Mesodermal cell (in vitro differentiated cells): ENCODE data around the gene JADE2.
A peak's percentile ranks its signal among the peaks of the same experiment; 100 is the strongest.
"Not testable (repeated sequence)": the region's sequence is repeated elsewhere in the genome, so short reads cannot be mapped to it uniquely, and the experiment has no call there.

Experiments
- H3K27ac ChIP-seq: 2 replicates; pipeline ENCODE4 v1.7.0; 2013; ENCODE audit warnings: mild to moderate bottlenecking, low read depth, low read length, moderate library complexity; ENCODE audit not compliant: severe bottlenecking
- H3K36me3 ChIP-seq: 2 replicates; pipeline ENCODE4 v1.7.1; 2013; ENCODE audit warnings: mild to moderate bottlenecking, low read length, moderate library complexity; ENCODE audit not compliant: control insufficient read depth, insufficient read depth
- H3K4me1 ChIP-seq: one replicate; pipeline ENCODE4 v1.7.1; 2013; ENCODE audit warnings: mild to moderate bottlenecking, low read length; ENCODE audit not compliant: insufficient read depth, control insufficient read depth, poor library complexity, severe bottlenecking
- H3K4me3 ChIP-seq: 2 replicates; pipeline ENCODE4 v1.7.0; 2013; ENCODE audit warnings: low read length, control low read depth, mild to moderate bottlenecking; ENCODE audit not compliant: insufficient read depth, poor library complexity, severe bottlenecking; ENCODE audit errors: extremely low read depth
- H3K9me3 ChIP-seq: 2 replicates; pipeline ENCODE4 v1.7.1; 2013; ENCODE audit warnings: mild to moderate bottlenecking, low read length, moderate library complexity; ENCODE audit not compliant: control insufficient read depth
- WGBS, 2 experiments: methylation state at CpG; one replicate each; pipeline ENCODE4 v1.1.5; 2013; ENCODE audit warnings: missing lambda C conversion rate in 2 of 2; ENCODE audit not compliant: insufficient coverage in 2 of 2; 5-methylcytosine and 5-hydroxymethylcytosine counted together

JADE2 gene

GRCh38 chr5:134494780-134495179, 30.7 kb upstream of the JADE2 start:
- H3K27ac ChIP-seq, result no peak overlapping the region
- H3K36me3 ChIP-seq, result no peaks in the 10 kb centered on the region
- no peaks in the 10 kb centered on the region for H3K9me3 ChIP-seq
- WGBS, 2 experiments, result 85% methylated on average over 1 of the region's 1 CpG; no CpG with 5 or more reads in 1 of the 2 experiments
- no peak overlapping the region for H3K4me3 ChIP-seq
- no peaks in the 10 kb centered on the region for H3K4me1 ChIP-seq

- H3K9me3 ChIP-seq, H3K27ac ChIP-seq, H3K4me3 ChIP-seq, H3K36me3 ChIP-seq: not testable (repeated sequence)
- peaks cover 32% of the 10 kb centered on the region for H3K4me1 ChIP-seq
- 100% methylated on average over 1 to 3 of the region's 6 CpGs for WGBS, 2 experiments
Observed at GRCh38 chr5:134499905-134500304, 25.6 kb upstream of the JADE2 start.

DNA sequence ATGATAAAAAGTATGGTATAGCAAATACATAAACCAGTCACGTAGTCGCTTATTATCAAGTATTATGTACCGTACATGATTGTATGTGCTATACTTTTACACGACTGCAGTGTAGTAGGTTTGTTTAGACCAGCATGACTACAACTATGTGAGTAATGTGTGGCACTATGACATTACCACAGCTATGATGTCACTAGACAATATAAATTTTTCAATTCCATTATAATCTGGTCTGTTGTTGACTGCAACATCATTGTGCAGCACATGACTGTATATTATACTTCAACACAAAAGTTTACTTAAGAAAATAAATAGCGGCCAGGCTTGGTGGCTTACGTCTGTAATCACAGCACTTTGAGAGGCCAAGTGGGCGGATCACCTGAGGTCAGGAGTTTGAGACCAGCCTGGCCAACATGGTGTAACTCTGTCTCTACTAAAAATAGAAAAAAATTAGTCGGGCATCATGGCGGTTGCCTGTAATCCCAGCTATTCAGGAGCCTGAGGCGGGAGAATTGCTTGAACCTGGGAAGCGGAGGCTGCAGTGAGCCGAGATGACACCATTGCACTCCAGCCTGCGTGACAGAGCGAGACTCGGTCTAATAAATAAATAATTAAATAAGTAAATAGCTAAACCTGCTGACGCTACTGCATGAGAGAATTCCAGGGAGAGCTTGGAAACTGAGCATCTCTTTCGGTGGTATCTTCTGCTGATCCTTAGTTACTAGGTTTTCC, 24.6 kb upstream of the JADE2 start:
- Histone ChIP-seq H3K27ac (no peak overlapping the region), H3K4me3 (no peak overlapping the region), H3K4me1 (peaks cover 33% of the 10 kb centered on the region), H3K9me3 (no peaks in the 10 kb centered on the region), H3K36me3 (no peaks in the 10 kb centered on the region)
- 93 to 99% methylated on average over 6 to 7 of the region's 17 CpGs for WGBS, 2 experiments

- no peaks in the 10 kb centered on the region for H3K9me3 ChIP-seq
- WGBS, 2 experiments, result 85 to 88% methylated on average over 1 to 2 of the region's 2 CpGs
- no peaks in the 10 kb centered on the region for H3K36me3 ChIP-seq
- H3K27ac ChIP-seq, result no peak overlapping the region
- H3K4me1 ChIP-seq, result peaks cover 45% of the 10 kb centered on the region
- no peak overlapping the region for H3K4me3 ChIP-seq
Observed at GRCh38 chr5:134502259-134502658, 23.2 kb upstream of the JADE2 start.

GRCh38 chr5:134503088-134503936, 22.2 kb upstream of the JADE2 start:
- Histone ChIP-seq H3K4me1 (peaks cover 46% of the 10 kb centered on the region), H3K9me3 (no peaks in the 10 kb centered on the region), H3K36me3 (no peaks in the 10 kb centered on the region), H3K27ac (peak overlapping the region; percentile 94), H3K4me3 (no peak overlapping the region)
- WGBS, 2 experiments, result 55 to 70% methylated on average over 7 to 10 of the region's 11 CpGs

DNA sequence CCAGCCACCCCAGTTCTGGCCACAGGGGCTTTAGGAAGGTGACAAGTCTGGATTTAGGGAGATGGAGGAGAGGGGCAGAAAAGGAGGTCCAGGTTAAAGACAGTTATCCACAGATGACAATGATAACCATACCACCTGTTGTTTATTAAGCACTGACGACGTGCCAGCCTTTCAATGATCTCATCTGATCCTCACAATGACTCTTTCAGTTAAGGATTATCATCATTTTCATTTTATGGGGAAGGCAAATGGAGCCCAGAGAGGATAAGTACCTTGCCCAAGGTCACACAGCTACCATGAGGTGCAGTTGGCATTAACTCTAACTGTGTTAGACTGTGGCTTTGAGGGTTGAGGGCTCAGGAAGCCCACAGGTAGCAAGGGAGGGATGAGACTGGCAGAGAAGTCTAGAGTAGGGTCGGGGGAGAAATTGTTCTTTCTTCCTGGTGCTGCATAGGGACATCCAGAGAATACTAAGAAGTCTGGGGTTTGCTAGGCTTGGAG, 21.5 kb upstream of the JADE2 start:
- Histone ChIP-seq H3K27ac (peak overlapping the region; percentile 94), H3K36me3 (no peaks in the 10 kb centered on the region), H3K9me3 (no peaks in the 10 kb centered on the region), H3K4me1 (peaks cover 51% of the 10 kb centered on the region), H3K4me3 (no peak overlapping the region)
- no CpG with 5 or more reads among the region's 3 CpGs for WGBS, 2 experiments

- Histone ChIP-seq H3K36me3 (no peaks in the 10 kb centered on the region), H3K9me3 (no peaks in the 10 kb centered on the region), H3K27ac (no peak overlapping the region), H3K4me3 (no peak overlapping the region), H3K4me1 (peaks cover 57% of the 10 kb centered on the region)
- 97 to 99% methylated on average over 6 to 7 of the region's 12 CpGs for WGBS, 2 experiments
Observed at GRCh38 chr5:134504629-134505300, 20.7 kb upstream of the JADE2 start.

DNA sequence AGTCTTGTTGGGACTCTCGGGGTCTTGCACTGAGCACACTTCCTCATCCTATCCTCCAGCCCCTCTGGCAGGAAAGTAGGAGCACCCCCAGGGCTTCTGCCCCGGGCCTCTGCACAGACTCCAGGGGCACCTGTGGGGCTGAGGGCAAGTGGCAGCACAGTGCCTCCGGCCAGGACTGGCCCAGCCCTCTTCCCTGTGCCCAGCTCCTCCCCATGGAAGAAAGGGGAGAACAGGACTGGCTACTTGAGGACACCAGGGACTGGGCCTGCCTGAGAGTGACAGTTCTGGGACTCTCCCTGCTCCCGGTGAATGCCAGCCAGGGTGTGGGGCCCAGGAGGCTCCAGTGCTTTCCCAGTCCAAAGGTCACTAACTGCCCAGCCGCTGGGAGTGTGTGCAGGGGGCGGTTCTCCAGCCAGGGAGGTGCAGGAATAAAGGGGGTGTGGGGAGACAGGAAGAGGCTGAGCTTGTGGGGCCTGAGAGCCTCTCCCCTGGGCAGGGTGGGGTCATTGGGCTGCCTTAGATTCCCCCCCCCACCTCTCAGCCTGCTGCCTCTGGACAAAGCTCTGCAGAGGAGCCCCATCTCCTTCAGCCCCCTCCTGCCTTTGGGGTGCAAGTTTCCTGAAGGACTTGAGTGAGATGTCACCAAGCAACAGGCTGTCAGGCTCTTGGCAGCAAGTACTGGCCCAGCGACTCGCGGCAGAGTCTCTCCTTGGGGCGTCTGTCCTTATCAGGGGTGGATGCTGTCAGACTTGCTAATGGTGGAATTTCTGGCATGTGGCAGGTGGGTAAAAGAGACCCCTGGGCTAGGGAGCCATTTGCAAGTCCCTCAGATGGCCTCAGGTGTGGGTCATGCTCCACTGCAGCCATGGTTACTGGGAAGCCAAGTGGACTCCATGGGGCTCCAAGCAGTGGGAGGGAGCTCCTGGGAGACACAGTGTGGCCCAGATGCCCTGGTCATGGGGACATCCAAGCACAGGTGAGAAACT, 19.1 kb upstream of the JADE2 start:
- Histone ChIP-seq H3K9me3 (no peaks in the 10 kb centered on the region), H3K4me3 (no peak overlapping the region), H3K4me1 (peaks cover 69% of the 10 kb centered on the region), H3K36me3 (no peaks in the 10 kb centered on the region), H3K27ac (no peak overlapping the region)
- 50 to 51% methylated on average over 7 to 10 of the region's 10 CpGs for WGBS, 2 experiments

GRCh38 chr5:134507452-134507851, 18.0 kb upstream of the JADE2 start:
- no peaks in the 10 kb centered on the region for H3K9me3 ChIP-seq
- H3K36me3 ChIP-seq, result no peaks in the 10 kb centered on the region
- peaks cover 70% of the 10 kb centered on the region for H3K4me1 ChIP-seq
- 80 to 95% methylated on average over 4 to 6 of the region's 6 CpGs for WGBS, 2 experiments
- no peak overlapping the region for H3K27ac ChIP-seq
- no peak overlapping the region for H3K4me3 ChIP-seq
